H1 (cell line): Measurements from ENCODE around the gene TMED4. TPM values are rescaled to one million over a fixed set of nuclear protein-coding genes. Genes with fewer than 3 reads are reported as not detected.
A peak's percentile ranks its signal among the peaks of the same experiment; 100 is the strongest.

Source experiments
- EGR1 ChIP-seq: IDR thresholded peaks from 2 replicates; pipeline ENCODE4 v1.6.1; 2011; ENCODE audit warnings: low read depth, low read length, borderline replicate concordance
- GTF2F1 ChIP-seq: IDR thresholded peaks from 2 replicates; pipeline ENCODE4 v1.6.1; 2012; ENCODE audit warnings: low read depth, low read length, improper control_type of control experiment, borderline replicate concordance
- KDM4A ChIP-seq: IDR thresholded peaks from one replicate; pipeline ENCODE4 v1.7.1; 2012; ENCODE audit warnings: low read depth, mild to moderate bottlenecking, moderate library complexity, low read length, inconsistent platforms; ENCODE audit not compliant: severe bottlenecking
- KDM5A ChIP-seq: fragments of 200-600 bp; IDR thresholded peaks from 2 replicates; pipeline ENCODE4 v1.7.1; 2012; ENCODE audit warnings: mild to moderate bottlenecking, low read length, inconsistent platforms, mixed read lengths
- SRF ChIP-seq: IDR thresholded peaks from 2 replicates; pipeline ENCODE4 v1.6.1; 2011; ENCODE audit warnings: mild to moderate bottlenecking, low read depth, low read length, moderate library complexity
- YY1 ChIP-seq: IDR thresholded peaks from 2 replicates; pipeline ENCODE4 v1.6.1; 2011; ENCODE audit warnings: low read depth, mild to moderate bottlenecking, low read length
- polyA plus RNA-seq, 7 experiments: library from polyadenylated mRNA; depleted of rRNA in 3 of 7; stranded (reverse) in 5 of 7; unstranded in 2 of 7; fragments of >200 nt in 5 of 7; fragments of 200-250 nt in 2 of 7; gene quantifications; 1 replicate in 5 of 7; 2 replicates in 1 of 7; 4 replicates in 1 of 7; pipeline versions ENCODE4 v1.2.1 to v1.2.3, GENCODE V29; 2011 to 2013; ENCODE audit warnings: missing spikeins in 2 of 7, mixed read lengths in 2 of 7
- total RNA-seq: library from RNA; stranded (reverse); fragmentation: NEBNext Ultra II Directional; extraction: Animal tissue kit (Norgen Biotek cat#: 25700); gene quantifications from 2 replicates; pipeline ENCODE4 v1.2.1, GENCODE V29; 2021

The TMED4 gene
- total and polyA plus RNA-seq, 2 of the 8 experiments (the other 6 are each of a cell fraction or from before 2014, with no cell fraction given) = 44.9 to 76.7 TPM

DNA sequence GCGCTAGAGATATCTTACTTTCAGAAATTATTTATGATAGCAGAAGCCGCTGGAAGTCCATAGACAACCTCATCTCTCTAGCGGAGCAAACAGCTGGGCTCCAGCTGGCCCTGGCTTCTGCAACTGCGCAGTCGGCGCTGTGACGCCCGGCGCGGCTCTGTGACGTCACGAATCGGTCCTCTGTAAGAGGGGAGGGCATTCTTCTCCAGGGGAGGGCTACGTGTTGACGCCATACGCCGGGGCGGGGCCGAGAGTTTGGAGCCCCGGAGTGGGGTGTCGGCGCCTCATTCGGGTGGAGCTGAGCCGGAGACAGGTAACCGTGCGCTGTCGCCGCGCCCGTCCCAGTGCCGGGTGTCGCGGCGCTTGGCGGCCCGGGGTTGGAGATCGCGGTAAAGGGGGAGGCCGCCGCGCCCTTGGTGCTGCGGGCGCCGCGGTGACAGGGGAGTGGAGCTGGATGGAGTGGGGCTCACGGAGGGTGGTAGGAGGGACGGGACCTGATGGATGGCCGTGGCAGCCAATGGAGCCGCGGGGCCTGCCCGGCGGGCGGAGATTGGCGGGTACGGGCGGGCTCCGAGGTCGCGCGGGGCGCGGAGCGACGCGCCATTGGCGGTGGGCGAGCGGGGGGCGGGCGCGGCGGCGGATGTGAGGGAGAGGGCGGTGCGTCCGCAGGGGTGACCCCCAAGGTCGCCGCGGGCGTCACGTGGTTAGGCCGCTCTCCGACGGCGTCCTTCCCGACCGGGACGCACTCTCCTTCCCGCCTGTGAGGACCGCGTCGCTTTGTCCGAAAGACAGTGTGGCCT lies 24.5 kb upstream of the TMED4 start, which contains the start of gene OGDH (continued):
- peak; percentile 18; the same call in 1 of the 2 replicates for TF ChIP-seq GTF2F1
- peak; percentile 68; the same call in 1 of the 2 replicates for TF ChIP-seq SRF
- TF ChIP-seq KDM5A = peak; percentile 75
- TF ChIP-seq YY1 = no peak
- no peak for TF ChIP-seq EGR1
- TF ChIP-seq KDM4A = peak; percentile 85
